GM19324 (cell line): ENCODE results near the gene ATG5.
"Not testable (repeated sequence)": the region's sequence is repeated elsewhere in the genome, so short reads cannot be mapped to it uniquely, and the experiment has no call there.

Source experiments
- ATAC-seq: cut with Tn5 transposase; IDR thresholded peaks from one replicate; pipeline ENCODE4 v1.9.1; 2021; ENCODE audit warnings: mild to moderate bottlenecking, moderate library complexity; ENCODE audit not compliant: unreplicated experiment, low FRiP score

ATG5 gene

GRCh38 chr6:106162921-106163320, 162.6 kb downstream of the ATG5 start:
- ATAC-seq, result no peak

GRCh38 chr6:106161893-106162292, 163.7 kb downstream of the ATG5 start:
- no peak for ATAC-seq

GRCh38 chr6:106161311-106161874, 164.2 kb downstream of the ATG5 start:
- no peak for ATAC-seq

GRCh38 chr6:106160189-106160588, 165.4 kb downstream of the ATG5 start:
- no peak for ATAC-seq

- ATAC-seq, result no peak
Observed at GRCh38 chr6:106159531-106159940, 166.0 kb downstream of the ATG5 start.

GRCh38 chr6:106158816-106159215, 166.7 kb downstream of the ATG5 start:
- ATAC-seq, result no peak

- ATAC-seq, result no peak
Observed at GRCh38 chr6:106156863-106157262, 168.7 kb downstream of the ATG5 start.

- ATAC-seq, result no peak
Observed at GRCh38 chr6:106156413-106156812, 169.1 kb downstream of the ATG5 start.

- ATAC-seq, result no peak
Observed at GRCh38 chr6:106155219-106155830, 170.2 kb downstream of the ATG5 start.

GRCh38 chr6:106154326-106154725, 171.2 kb downstream of the ATG5 start:
- no peak for ATAC-seq

GRCh38 chr6:106152952-106153351, 172.6 kb downstream of the ATG5 start:
- ATAC-seq, result no peak

GRCh38 chr6:106152476-106152875, 173.1 kb downstream of the ATG5 start:
- not testable (repeated sequence) for ATAC-seq

GRCh38 chr6:106149472-106150069, 176.0 kb downstream of the ATG5 start:
- ATAC-seq, result no peak

- no peak for ATAC-seq
Observed at GRCh38 chr6:106147476-106147875, 178.1 kb downstream of the ATG5 start.

- ATAC-seq, result no peak
Observed at GRCh38 chr6:106146852-106147351, 178.7 kb downstream of the ATG5 start.

GRCh38 chr6:106145741-106146227, 179.8 kb downstream of the ATG5 start:
- no peak for ATAC-seq

- no peak for ATAC-seq
Observed at GRCh38 chr6:106145144-106145543, 180.4 kb downstream of the ATG5 start.

- ATAC-seq, result no peak
Observed at GRCh38 chr6:106143665-106144064, 181.9 kb downstream of the ATG5 start.

- ATAC-seq, result no peak
Observed at GRCh38 chr6:106142876-106143431, 182.6 kb downstream of the ATG5 start.

- ATAC-seq, result peak; percentile 90
Observed at GRCh38 chr6:106141441-106142237, 183.9 kb downstream of the ATG5 start.

- no peak for ATAC-seq
Observed at GRCh38 chr6:106138151-106138550, 187.4 kb downstream of the ATG5 start.
